GM21737 (cell line): ENCODE measurements around the gene DYRK1A.
"Not testable (repeated sequence)": the region's sequence is repeated elsewhere in the genome, so short reads cannot be mapped to it uniquely, and the experiment has no call there.

Experiments used
- ATAC-seq: cut with Tn5 transposase; IDR thresholded peaks from one replicate; pipeline ENCODE4 v1.9.1; 2021; ENCODE audit warnings: mild to moderate bottlenecking, moderate library complexity; ENCODE audit not compliant: unreplicated experiment

The DYRK1A gene

DNA sequence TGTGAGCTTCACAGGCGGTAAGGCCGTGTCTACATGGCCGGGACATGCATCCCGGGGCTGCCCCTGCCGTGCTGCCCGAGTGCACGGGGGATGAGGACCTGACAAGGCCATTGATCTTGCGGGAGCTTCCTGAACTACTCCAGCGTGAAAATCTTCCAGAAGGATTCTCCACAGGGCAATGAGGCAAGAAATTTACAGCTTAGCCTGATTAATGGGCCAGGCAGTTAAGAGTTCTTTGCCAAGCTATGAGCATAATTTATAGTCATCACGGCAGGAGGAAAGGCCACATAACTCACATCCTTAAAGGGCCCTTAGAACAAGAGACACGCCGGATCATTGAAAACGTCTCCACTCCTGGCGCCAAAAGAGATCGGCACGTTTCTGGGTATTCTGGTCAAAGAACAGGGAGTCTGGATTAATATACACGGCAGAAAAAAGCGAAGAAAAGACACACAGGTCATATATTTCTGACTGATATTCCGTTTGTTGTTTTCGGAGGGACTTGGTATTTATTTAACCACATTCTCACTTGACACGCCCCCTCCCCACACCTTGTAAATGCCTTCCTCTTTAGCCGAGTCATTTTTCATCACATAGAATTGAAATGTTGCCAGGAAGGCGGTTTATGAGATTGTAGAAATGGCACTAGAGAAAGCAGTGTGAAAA is 180.5 kb downstream of the DYRK1A start:
- no peak for ATAC-seq

- no peak for ATAC-seq
Observed at GRCh38 chr21:37547615-37548200, 181.1 kb downstream of the DYRK1A start.

- no peak for ATAC-seq
Observed at GRCh38 chr21:37548521-37548981, 182.0 kb downstream of the DYRK1A start.

- ATAC-seq = not testable (repeated sequence)
Observed at GRCh38 chr21:37549730-37550129, 183.2 kb downstream of the DYRK1A start.

DNA sequence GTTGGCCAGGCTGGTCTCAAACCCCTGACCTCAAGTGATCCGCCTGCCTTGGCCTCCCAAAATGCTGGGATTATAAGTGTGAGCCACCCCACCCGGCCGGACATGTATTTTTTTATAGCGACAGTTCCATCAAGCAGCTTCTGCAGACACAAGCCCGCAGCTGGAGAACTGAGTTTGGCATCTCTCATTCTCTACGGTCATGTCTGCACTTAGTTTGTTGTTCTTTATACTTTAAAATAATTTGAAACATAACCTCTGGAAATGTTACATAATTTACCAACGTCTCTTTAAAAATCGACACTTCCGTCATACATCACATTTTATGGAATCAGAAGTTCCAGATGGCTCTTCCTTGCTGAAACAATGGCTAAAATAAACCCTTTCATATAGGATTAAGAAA is 183.6 kb downstream of the DYRK1A start:
- no peak for ATAC-seq

- ATAC-seq = no peak
Observed at GRCh38 chr21:37550618-37551330, 184.2 kb downstream of the DYRK1A start.

GRCh38 chr21:37551331-37551992 is 184.9 kb downstream of the DYRK1A start:
- ATAC-seq = no peak

DNA sequence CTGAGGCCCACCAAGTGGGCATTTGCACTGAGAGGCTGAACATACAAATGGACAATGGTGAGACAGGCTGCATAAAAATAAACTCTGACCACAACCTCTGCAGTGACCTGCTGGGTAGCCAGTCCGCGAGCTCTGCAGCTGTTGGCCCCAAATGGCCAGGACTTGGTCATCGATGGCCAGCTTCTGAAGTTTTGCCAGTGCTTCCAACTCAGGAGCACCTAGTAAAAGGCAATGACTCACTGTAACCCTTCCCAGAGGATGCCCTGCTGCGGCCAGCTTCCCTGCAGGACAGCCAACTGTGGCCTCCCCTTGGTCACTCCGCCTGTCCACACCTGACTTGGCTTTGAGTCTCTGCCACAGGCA is 185.4 kb downstream of the DYRK1A start:
- no peak for ATAC-seq

DNA sequence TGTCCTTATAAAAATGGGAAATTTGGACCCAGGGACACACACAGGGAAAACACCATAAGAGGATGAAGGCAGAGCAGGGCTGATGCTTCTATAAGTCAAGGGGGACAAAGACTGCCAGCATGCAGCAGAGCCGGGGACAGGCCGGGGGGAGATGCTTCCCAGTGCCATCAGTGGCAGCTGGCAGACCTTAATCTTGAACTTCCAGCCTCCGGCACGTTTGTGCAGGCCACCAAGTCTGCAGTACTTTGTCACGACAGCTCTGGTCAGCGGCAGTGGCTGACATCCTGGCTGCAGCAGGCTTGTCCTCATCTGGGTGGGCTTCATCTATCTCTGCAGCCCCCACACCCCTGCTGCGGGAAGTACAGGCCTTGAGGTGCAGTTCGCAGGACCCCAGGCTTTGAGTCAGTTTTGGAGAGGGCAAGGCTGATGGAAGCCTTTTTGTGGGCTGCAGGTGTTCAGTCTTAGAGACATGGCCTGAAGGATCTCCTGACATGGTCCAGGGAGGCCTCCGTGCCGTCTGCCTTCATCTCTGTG is 186.0 kb downstream of the DYRK1A start:
- ATAC-seq = no peak

DNA sequence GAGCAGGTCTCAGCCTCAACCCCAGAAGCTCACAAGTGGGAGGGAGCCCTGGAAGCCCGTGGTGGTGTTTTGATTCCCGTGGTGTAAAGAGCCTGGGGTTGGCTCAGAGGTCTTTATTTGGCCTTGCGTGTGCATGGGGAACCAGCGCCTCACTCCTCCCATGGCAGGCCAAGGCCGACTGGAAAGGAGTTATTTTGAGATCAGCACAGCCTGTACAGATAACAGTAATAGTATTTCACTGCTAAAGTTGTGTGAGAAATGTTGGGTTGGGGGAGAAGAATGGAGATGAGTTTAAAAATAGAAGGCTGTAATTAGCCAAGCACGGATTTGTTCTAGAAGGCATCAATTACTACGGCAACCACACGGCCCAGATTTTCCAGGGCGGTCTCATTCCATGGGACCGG is 186.5 kb downstream of the DYRK1A start:
- no peak for ATAC-seq

GRCh38 chr21:37554661-37555379 is 188.2 kb downstream of the DYRK1A start:
- no peak for ATAC-seq

DNA sequence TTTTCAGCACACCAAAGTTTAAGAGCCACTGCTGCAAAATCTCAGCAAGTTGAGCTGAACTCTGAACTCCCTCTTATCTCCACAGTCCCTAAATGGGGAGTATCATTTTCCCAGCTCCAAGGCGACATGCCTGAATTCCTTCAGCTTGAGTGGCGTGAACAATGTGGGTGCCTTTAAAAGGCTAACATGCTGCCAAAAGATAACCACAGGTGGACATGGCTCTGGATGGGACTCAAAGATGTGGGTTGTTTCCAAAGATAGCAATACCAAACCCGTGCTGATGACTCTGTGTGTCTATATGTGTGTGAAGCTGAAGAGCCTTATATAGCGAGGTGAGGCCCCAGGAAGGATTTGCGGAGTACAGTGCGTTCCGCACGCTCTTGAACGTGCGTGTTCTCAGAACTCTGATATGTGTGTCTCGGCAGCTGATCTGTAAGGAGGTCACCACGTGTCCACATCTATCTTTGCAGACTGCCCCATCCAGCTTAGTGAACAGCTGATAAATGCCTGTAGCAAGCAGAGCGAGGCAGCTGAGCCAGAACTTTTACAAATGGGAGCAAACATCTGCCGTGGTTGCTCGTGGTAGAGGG is 189.2 kb downstream of the DYRK1A start:
- ATAC-seq = no peak

DNA sequence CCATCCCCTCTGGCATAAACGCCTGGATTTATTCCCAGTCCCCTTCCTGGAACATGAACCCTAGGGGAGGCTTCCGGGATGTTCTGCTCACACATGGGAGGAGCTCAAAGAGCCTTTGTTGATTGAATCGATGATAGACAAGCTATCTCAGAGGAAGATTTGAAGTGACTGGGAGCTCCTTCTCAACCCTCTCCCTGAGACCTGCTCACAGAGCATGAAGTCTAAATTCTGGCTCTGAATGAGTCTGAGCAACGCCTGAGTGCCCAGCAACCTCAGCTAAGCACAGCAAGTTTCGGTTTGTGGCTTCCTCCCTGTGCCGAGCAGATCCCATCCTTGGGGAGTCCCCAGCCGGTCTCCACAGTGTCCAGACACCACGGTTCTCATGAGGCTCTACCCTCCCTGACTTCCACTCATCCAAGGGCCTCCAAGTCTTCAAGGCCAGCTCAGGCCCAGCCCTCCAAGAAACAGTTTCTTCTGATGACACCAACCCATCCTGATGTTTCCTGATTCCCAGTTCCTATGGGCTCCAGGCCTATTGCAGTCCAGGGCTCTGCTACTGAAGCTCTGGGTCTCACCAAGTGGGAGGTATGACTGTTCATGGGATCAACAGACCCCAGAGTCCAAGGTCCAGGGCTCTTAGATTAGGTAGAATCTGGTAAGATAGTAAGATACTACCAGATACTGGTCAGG is 190.8 kb downstream of the DYRK1A start:
- peak; percentile 87 for ATAC-seq

- ATAC-seq = no peak
Observed at GRCh38 chr21:37558676-37559211, 192.2 kb downstream of the DYRK1A start.

- ATAC-seq = no peak
Observed at GRCh38 chr21:37560385-37560784, 193.8 kb downstream of the DYRK1A start.

DNA sequence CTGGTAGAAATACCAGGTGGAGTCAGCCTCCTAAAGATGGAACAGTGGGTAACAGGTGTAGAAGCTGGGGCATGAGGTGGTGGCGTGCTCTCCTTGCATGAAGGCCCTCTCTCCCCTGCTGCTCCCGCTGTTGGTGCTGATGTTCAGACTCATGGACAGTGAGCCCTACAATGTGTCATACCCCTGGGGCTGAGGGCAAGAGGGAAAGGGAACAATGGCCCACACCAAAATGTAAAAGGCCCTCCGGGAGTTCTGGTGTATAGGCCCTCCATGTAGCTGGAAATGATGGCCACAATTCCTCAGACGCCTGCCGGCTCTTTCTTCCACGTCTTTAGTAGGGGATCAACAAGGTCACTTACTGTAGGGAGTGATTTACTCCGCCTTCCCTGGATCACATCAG is 194.9 kb downstream of the DYRK1A start:
- ATAC-seq = no peak

DNA sequence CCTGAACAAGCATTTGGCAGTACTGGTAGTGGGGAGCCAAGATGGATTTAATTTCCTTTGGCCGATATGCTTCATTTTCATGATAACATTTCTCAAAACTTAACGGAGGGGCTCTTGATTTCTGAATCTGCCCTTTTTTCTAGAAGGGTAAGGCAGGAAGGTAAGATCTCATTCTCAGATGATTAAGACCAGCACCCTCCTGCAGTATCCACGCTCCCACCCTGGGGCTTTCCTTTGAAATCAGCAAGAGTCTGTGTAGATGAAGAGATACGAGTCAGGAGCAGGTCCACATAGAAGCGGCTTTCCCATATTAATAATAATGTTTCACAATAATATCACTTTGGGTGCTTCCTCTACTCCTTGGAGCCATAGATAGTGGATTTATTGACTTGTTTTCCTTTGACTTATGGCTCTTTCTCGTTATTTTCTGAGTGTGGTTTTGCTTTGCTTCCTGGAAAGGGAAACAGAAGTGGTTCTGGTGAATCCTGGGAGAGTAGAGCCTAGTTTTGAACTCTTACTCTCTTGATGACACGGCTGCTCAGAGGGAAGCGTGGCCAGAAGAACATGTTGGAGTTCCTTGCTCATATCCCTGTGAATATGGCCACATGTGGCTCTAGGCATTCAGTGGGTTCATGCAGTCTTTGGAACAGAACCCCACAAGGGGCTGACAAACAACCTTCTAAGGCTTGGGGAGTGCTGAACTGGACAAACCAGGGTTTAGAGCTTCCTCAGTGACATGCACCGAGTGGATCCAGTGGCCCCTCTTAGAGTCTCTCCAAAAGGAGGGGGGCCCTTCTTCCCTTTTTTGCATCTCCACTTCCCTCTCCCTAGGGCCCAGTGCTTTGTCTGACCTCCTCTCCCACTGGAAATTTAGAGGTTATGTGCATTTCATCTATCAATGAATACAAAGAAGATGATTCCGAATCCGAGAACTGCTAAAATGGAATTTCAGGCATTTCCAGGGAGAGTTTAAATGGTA is 195.7 kb downstream of the DYRK1A start:
- ATAC-seq = no peak

DNA sequence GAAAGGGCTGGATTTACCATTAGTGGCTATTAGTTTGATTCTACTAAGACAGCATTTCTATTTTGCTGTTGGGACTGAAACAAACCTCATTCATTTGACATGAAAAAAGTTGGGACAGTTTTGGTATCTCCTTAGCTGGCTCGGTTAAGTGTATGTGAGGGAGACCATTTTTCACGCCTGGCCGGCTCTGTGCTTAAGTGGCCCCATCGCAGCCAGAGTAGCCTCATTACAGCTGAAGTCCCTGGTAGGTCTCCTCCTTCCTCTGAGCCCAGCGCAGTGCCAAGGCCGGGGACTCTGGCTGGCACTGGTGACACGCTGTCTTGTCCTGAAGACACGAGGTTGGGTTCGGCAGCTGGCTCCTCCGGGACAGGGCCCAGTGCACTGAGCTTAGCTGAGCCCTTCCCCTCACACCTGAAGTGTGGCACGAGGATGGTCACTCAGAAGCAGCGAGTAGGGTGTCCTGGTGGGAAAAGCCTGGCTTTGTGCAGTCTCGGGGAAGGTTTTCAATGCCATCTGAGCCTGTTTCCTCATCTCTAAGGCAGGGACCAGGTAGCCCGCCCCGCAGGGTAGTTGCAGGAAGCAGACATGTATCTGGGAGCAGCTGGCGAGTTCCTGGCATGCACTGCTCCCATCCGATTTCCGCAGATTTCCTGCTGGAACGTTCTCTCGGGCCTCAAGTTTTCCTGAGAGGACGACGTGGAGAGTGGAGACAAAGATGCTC is 196.5 kb downstream of the DYRK1A start:
- no peak for ATAC-seq
